ENCODE measurements around the gene GPRASP1.
"Not testable (repeated sequence)": the region's sequence is repeated elsewhere in the genome, so short reads cannot be mapped to it uniquely, and the experiment has no call there.

The GPRASP1 gene

GRCh38 chrX:102651242-102652011, at the start of gene GPRASP1:
Gene GPRASP1 (plus strand): TSS chrX:102651483. CDS start chrX:102653914, 2,431 bp downstream.
- no peak for DNase-seq

- DNase-seq, result no peak
Measured at GRCh38 chrX:102604327-102604726, 47.0 kb upstream of the GPRASP1 start.

GRCh38 chrX:102606115-102606514, 45.2 kb upstream of the GPRASP1 start:
- no peak for DNase-seq

- no peak for DNase-seq
Measured at GRCh38 chrX:102610905-102611304, 40.4 kb upstream of the GPRASP1 start.

GRCh38 chrX:102624105-102624504, 27.2 kb upstream of the GPRASP1 start:
- DNase-seq, result no peak

- no peak for DNase-seq
Measured at GRCh38 chrX:102627640-102628039, 23.6 kb upstream of the GPRASP1 start.

- no peak for DNase-seq
Measured at GRCh38 chrX:102637561-102637960, 13.7 kb upstream of the GPRASP1 start.

- DNase-seq, result no peak
Measured at GRCh38 chrX:102650903-102651241, 411 bp upstream of the GPRASP1 start.

GRCh38 chrX:102652031-102652688, 877 bp downstream of the GPRASP1 start:
- DNase-seq, result no peak

- no peak for DNase-seq
Measured at GRCh38 chrX:102654696-102655095, 3.4 kb downstream of the GPRASP1 start.

- no peak for DNase-seq
Measured at GRCh38 chrX:102658556-102658955, 7.3 kb downstream of the GPRASP1 start.

GRCh38 chrX:102659790-102660757, 8.8 kb downstream of the GPRASP1 start:
- no peak for DNase-seq

GRCh38 chrX:102663820-102664219, 12.5 kb downstream of the GPRASP1 start:
- DNase-seq, result not testable (repeated sequence)

GRCh38 chrX:102667034-102667433, 15.8 kb downstream of the GPRASP1 start:
- not testable (repeated sequence) for DNase-seq

GRCh38 chrX:102669526-102669925, 18.2 kb downstream of the GPRASP1 start:
- DNase-seq, result no peak

- no peak for DNase-seq
Measured at GRCh38 chrX:102672856-102673255, 21.6 kb downstream of the GPRASP1 start.

GRCh38 chrX:102677479-102677878, 26.2 kb downstream of the GPRASP1 start:
- DNase-seq, result not testable (repeated sequence)

GRCh38 chrX:102684772-102685520, 33.7 kb downstream of the GPRASP1 start:
- no peak for DNase-seq

GRCh38 chrX:102694749-102695148, 43.5 kb downstream of the GPRASP1 start:
- no peak for DNase-seq

GRCh38 chrX:102696306-102696705, 45.0 kb downstream of the GPRASP1 start:
- no peak for DNase-seq

GRCh38 chrX:102697494-102697893, 46.2 kb downstream of the GPRASP1 start:
- DNase-seq, result no peak
